C4-2B (cell line): ENCODE measurements around the gene KIAA0825.
"Not testable (repeated sequence)": the region's sequence is repeated elsewhere in the genome, so short reads cannot be mapped to it uniquely, and the experiment has no call there.

Experiments used
- H3K27ac ChIP-seq: fragments of 450-650 bp; 2 replicates; pipeline ENCODE4 v1.5.1; 2017
- ZFX ChIP-seq: fragments of 450-650 bp; IDR thresholded peaks from 2 replicates; pipeline ENCODE4 v1.6.1; 2017
- TF ChIP-seq, protein P1 (sequence below): fragments of 450-650 bp; conservative IDR thresholded peaks from 2 replicates; pipeline ENCODE4 v1.5.1; 2017; ENCODE audit warnings: mild to moderate bottlenecking

KIAA0825 gene

DNA sequence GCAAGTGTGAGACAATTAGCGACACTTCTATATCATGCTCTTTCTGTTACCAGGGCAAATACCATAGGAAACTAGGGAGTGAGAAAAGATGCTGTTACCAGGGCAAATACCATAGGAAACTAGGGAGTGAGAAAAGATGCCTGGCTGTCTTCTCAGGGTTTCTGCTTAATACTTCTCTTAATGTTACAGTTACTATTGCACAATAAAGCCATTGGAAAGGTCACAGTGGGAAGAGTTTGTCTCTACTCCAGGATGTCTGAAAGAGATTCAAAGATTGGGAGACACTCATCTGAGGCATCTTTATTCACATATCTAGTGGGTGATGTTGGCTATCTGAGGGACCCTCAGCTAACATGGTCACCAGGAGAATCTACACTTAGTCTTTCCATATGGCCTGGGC is 445.3 kb downstream of the KIAA0825 start:
- no peak for TF ChIP-seq ZFX
- TF ChIP-seq, protein P1, sequence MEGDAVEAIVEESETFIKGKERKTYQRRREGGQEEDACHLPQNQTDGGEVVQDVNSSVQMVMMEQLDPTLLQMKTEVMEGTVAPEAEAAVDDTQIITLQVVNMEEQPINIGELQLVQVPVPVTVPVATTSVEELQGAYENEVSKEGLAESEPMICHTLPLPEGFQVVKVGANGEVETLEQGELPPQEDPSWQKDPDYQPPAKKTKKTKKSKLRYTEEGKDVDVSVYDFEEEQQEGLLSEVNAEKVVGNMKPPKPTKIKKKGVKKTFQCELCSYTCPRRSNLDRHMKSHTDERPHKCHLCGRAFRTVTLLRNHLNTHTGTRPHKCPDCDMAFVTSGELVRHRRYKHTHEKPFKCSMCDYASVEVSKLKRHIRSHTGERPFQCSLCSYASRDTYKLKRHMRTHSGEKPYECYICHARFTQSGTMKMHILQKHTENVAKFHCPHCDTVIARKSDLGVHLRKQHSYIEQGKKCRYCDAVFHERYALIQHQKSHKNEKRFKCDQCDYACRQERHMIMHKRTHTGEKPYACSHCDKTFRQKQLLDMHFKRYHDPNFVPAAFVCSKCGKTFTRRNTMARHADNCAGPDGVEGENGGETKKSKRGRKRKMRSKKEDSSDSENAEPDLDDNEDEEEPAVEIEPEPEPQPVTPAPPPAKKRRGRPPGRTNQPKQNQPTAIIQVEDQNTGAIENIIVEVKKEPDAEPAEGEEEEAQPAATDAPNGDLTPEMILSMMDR: no peak
- no peak overlapping the region for H3K27ac ChIP-seq

- H3K27ac ChIP-seq: not testable (repeated sequence)
Measured at GRCh38 chr5:94171070-94171469, 447.3 kb downstream of the KIAA0825 start.

- not testable (repeated sequence) for H3K27ac ChIP-seq
Measured at GRCh38 chr5:94170158-94170557, 448.2 kb downstream of the KIAA0825 start.

GRCh38 chr5:94168151-94168550 is 450.3 kb downstream of the KIAA0825 start:
- TF ChIP-seq, protein P1: no peak
- TF ChIP-seq ZFX: no peak
- H3K27ac ChIP-seq: no peak overlapping the region

GRCh38 chr5:94161801-94162200 is 456.6 kb downstream of the KIAA0825 start:
- no peak for TF ChIP-seq ZFX
- TF ChIP-seq, protein P1: no peak
- H3K27ac ChIP-seq: no peak overlapping the region

DNA sequence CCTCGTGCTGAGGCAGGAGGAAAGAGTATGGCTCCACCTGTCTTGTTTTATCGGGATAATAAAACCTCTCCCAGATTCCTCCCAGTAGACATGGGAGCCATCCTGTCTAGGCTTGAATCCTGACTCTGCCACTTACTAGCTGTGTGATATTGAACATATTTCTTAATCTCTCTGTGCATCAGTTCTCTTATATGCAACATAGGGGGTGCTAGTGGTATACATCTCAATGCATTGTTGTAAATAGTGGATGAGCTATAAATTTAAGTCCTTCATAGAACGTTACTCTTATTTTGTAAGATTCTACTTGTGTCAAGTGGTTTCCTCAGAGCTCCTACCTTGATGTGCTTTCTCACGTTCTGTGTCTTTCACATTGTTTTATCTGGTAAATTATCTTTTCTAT is 459.3 kb downstream of the KIAA0825 start:
- no peak overlapping the region for H3K27ac ChIP-seq
- TF ChIP-seq ZFX: no peak
- TF ChIP-seq, protein P1: peak; percentile 44

- no peak overlapping the region for H3K27ac ChIP-seq
Measured at GRCh38 chr5:94157704-94158539, 460.5 kb downstream of the KIAA0825 start.

DNA sequence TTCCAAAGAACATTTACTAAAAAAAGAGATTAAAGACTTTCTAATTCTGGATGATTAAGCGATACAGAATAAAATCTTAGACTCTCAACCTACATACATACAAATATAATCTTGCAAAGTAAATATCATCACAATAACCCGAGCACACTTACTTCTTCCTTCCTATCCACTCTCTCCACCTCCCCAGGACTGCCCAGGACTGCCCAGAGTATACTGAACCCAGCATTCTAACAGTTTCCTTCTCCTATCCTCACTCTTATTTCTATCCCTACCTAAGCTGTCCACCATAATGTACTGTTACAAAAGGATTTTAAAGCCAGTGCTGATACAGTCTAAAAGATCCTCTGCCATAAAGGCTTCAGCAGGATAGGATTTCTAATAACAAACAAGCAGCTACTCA is 463.7 kb downstream of the KIAA0825 start:
- TF ChIP-seq, protein P1: no peak
- TF ChIP-seq ZFX: no peak
- H3K27ac ChIP-seq: no peak overlapping the region

More at GRCh38 chr5:94157704-94158539, 460.5 kb downstream of the KIAA0825 start:
- no peak for TF ChIP-seq ZFX
- TF ChIP-seq, protein P1: no peak
